ENCODE measurements around the gene DSG2.

The DSG2 gene

GRCh38 chr18:31586616-31587015 is 88.6 kb downstream of the DSG2 start:
- H3K27me3 ChIP-seq (ENCODE audit: control insufficient read depth in 1 of 2, insufficient read depth in 2 of 2, low read length in 2 of 2) = no peaks in the 10 kb centered on the region
- H3K4me3 ChIP-seq (ENCODE audit: low read length in 2 of 2) = no peak overlapping the region
- H3K9ac ChIP-seq (ENCODE audit: low read length in 2 of 2) = no peak overlapping the region
- H3K27ac ChIP-seq (ENCODE audit: low read length) = no peak overlapping the region
- no peaks in the 10 kb centered on the region for H3K36me3 ChIP-seq (ENCODE audit: control insufficient read depth in 2 of 2, insufficient read depth in 2 of 2, low read length in 2 of 2)
- no peaks in the 10 kb centered on the region for H3K9me3 ChIP-seq (ENCODE audit: control insufficient read depth in 2 of 2, low read length in 2 of 2)
- H3K4me1 ChIP-seq (ENCODE audit: control insufficient read depth, insufficient read depth, low read length) = no peaks in the 10 kb centered on the region

GRCh38 chr18:31587529-31587928 is 89.6 kb downstream of the DSG2 start:
- Histone ChIP-seq H3K9me3 (ENCODE audit: control insufficient read depth in 2 of 2, low read length in 2 of 2) (no peaks in the 10 kb centered on the region), H3K27me3 (ENCODE audit: control insufficient read depth in 1 of 2, insufficient read depth in 2 of 2, low read length in 2 of 2) (no peaks in the 10 kb centered on the region), H3K9ac (ENCODE audit: low read length in 2 of 2) (no peak overlapping the region), H3K4me3 (ENCODE audit: low read length in 2 of 2) (no peak overlapping the region), H3K27ac (ENCODE audit: low read length) (no peak overlapping the region), H3K4me1 (ENCODE audit: control insufficient read depth, insufficient read depth, low read length) (no peaks in the 10 kb centered on the region), H3K36me3 (ENCODE audit: control insufficient read depth in 2 of 2, insufficient read depth in 2 of 2, low read length in 2 of 2) (no peaks in the 10 kb centered on the region)

GRCh38 chr18:31590570-31590969 is 92.6 kb downstream of the DSG2 start:
- H3K4me1 ChIP-seq (ENCODE audit: control insufficient read depth, insufficient read depth, low read length) = no peaks in the 10 kb centered on the region
- H3K27ac ChIP-seq (ENCODE audit: low read length) = no peak overlapping the region
- H3K27me3 ChIP-seq (ENCODE audit: control insufficient read depth in 1 of 2, insufficient read depth in 2 of 2, low read length in 2 of 2) = no peaks in the 10 kb centered on the region
- H3K4me3 ChIP-seq (ENCODE audit: low read length in 2 of 2) = no peak overlapping the region
- H3K36me3 ChIP-seq (ENCODE audit: control insufficient read depth in 2 of 2, insufficient read depth in 2 of 2, low read length in 2 of 2) = no peaks in the 10 kb centered on the region
- no peak overlapping the region for H3K9ac ChIP-seq (ENCODE audit: low read length in 2 of 2)
- H3K9me3 ChIP-seq (ENCODE audit: control insufficient read depth in 2 of 2, low read length in 2 of 2) = peaks cover 0 to 2% of the 10 kb centered on the region in 2 donors

- H3K9ac ChIP-seq (ENCODE audit: low read length in 2 of 2) = no peak overlapping the region
- H3K36me3 ChIP-seq (ENCODE audit: control insufficient read depth in 2 of 2, insufficient read depth in 2 of 2, low read length in 2 of 2) = no peaks in the 10 kb centered on the region
- no peaks in the 10 kb centered on the region for H3K4me1 ChIP-seq (ENCODE audit: control insufficient read depth, insufficient read depth, low read length)
- no peaks in the 10 kb centered on the region for H3K27me3 ChIP-seq (ENCODE audit: control insufficient read depth in 1 of 2, insufficient read depth in 2 of 2, low read length in 2 of 2)
- H3K27ac ChIP-seq (ENCODE audit: low read length) = no peak overlapping the region
- H3K9me3 ChIP-seq (ENCODE audit: control insufficient read depth in 2 of 2, low read length in 2 of 2) = peaks cover 0 to 2% of the 10 kb centered on the region in 2 donors
- H3K4me3 ChIP-seq (ENCODE audit: low read length in 2 of 2) = no peak overlapping the region
These were observed 93.1 kb downstream of the DSG2 start for GRCh38 chr18:31591113-31591512.

- Histone ChIP-seq H3K4me3 (ENCODE audit: low read length in 2 of 2) (no peak within 1 kb of the TSS), H3K4me1 (ENCODE audit: control insufficient read depth, insufficient read depth, low read length) (no peaks in the 10 kb centered on the region), H3K9me3 (ENCODE audit: control insufficient read depth in 2 of 2, low read length in 2 of 2) (peaks cover 0 to 2% of the 10 kb centered on the region in 2 donors), H3K9ac (ENCODE audit: low read length in 2 of 2) (no peak within 1 kb of the TSS), H3K36me3 (ENCODE audit: control insufficient read depth in 2 of 2, insufficient read depth in 2 of 2, low read length in 2 of 2) (no peaks in the 10 kb centered on the region), H3K27ac (ENCODE audit: low read length) (no peak within 1 kb of the TSS), H3K27me3 (ENCODE audit: control insufficient read depth in 1 of 2, insufficient read depth in 2 of 2, low read length in 2 of 2) (no peaks in the 10 kb centered on the region)
These were observed 93.7 kb downstream of the DSG2 start, which contains the start of gene TTR for GRCh38 chr18:31591628-31592027. Gene TTR, plus strand, starts transcription at chr18:31591877. Its CDS starts 26 bp downstream, at chr18:31591903.

GRCh38 chr18:31592506-31593157 is 94.7 kb downstream of the DSG2 start:
- no peaks in the 10 kb centered on the region for H3K36me3 ChIP-seq (ENCODE audit: control insufficient read depth in 2 of 2, insufficient read depth in 2 of 2, low read length in 2 of 2)
- H3K4me1 ChIP-seq (ENCODE audit: control insufficient read depth, insufficient read depth, low read length) = no peaks in the 10 kb centered on the region
- H3K9ac ChIP-seq (ENCODE audit: low read length in 2 of 2) = no peak overlapping the region
- H3K9me3 ChIP-seq (ENCODE audit: control insufficient read depth in 2 of 2, low read length in 2 of 2) = peaks cover 0 to 2% of the 10 kb centered on the region in 2 donors
- H3K4me3 ChIP-seq (ENCODE audit: low read length in 2 of 2) = no peak overlapping the region
- H3K27ac ChIP-seq (ENCODE audit: low read length) = no peak overlapping the region
- no peaks in the 10 kb centered on the region for H3K27me3 ChIP-seq (ENCODE audit: control insufficient read depth in 1 of 2, insufficient read depth in 2 of 2, low read length in 2 of 2)

- no peaks in the 10 kb centered on the region for H3K4me1 ChIP-seq (ENCODE audit: control insufficient read depth, insufficient read depth, low read length)
- no peaks in the 10 kb centered on the region for H3K36me3 ChIP-seq (ENCODE audit: control insufficient read depth in 2 of 2, insufficient read depth in 2 of 2, low read length in 2 of 2)
- H3K9ac ChIP-seq (ENCODE audit: low read length in 2 of 2) = no peak overlapping the region
- H3K27ac ChIP-seq (ENCODE audit: low read length) = no peak overlapping the region
- no peaks in the 10 kb centered on the region for H3K27me3 ChIP-seq (ENCODE audit: control insufficient read depth in 1 of 2, insufficient read depth in 2 of 2, low read length in 2 of 2)
- no peak overlapping the region for H3K4me3 ChIP-seq (ENCODE audit: low read length in 2 of 2)
- H3K9me3 ChIP-seq (ENCODE audit: control insufficient read depth in 2 of 2, low read length in 2 of 2) = peaks cover 0 to 2% of the 10 kb centered on the region in 2 donors
These were observed 97.3 kb downstream of the DSG2 start for GRCh38 chr18:31595121-31595771.

- H3K27me3 ChIP-seq (ENCODE audit: control insufficient read depth in 1 of 2, insufficient read depth in 2 of 2, low read length in 2 of 2) = no peaks in the 10 kb centered on the region
- H3K9ac ChIP-seq (ENCODE audit: low read length in 2 of 2) = no peak overlapping the region
- no peaks in the 10 kb centered on the region for H3K4me1 ChIP-seq (ENCODE audit: control insufficient read depth, insufficient read depth, low read length)
- H3K4me3 ChIP-seq (ENCODE audit: low read length in 2 of 2) = no peak overlapping the region
- no peak overlapping the region for H3K27ac ChIP-seq (ENCODE audit: low read length)
- H3K9me3 ChIP-seq (ENCODE audit: control insufficient read depth in 2 of 2, low read length in 2 of 2) = peaks cover 0 to 2% of the 10 kb centered on the region in 2 donors
- H3K36me3 ChIP-seq (ENCODE audit: control insufficient read depth in 2 of 2, insufficient read depth in 2 of 2, low read length in 2 of 2) = no peaks in the 10 kb centered on the region
These were observed 98.3 kb downstream of the DSG2 start for GRCh38 chr18:31596081-31596872.

- H3K36me3 ChIP-seq (ENCODE audit: control insufficient read depth in 2 of 2, insufficient read depth in 2 of 2, low read length in 2 of 2) = no peaks in the 10 kb centered on the region
- no peak overlapping the region for H3K4me3 ChIP-seq (ENCODE audit: low read length in 2 of 2)
- no peaks in the 10 kb centered on the region for H3K4me1 ChIP-seq (ENCODE audit: control insufficient read depth, insufficient read depth, low read length)
- no peak overlapping the region for H3K27ac ChIP-seq (ENCODE audit: low read length)
- H3K9ac ChIP-seq (ENCODE audit: low read length in 2 of 2) = no peak overlapping the region
- peaks cover 0 to 2% of the 10 kb centered on the region in 2 donors for H3K9me3 ChIP-seq (ENCODE audit: control insufficient read depth in 2 of 2, low read length in 2 of 2)
- H3K27me3 ChIP-seq (ENCODE audit: control insufficient read depth in 1 of 2, insufficient read depth in 2 of 2, low read length in 2 of 2) = no peaks in the 10 kb centered on the region
These were observed 100.2 kb downstream of the DSG2 start for GRCh38 chr18:31598021-31598805.

All from stomach smooth muscle (tissue), 2 donors.